ENCODE results near the gene SAP25.
"Not testable (repeated sequence)": the region's sequence is repeated elsewhere in the genome, so short reads cannot be mapped to it uniquely, and the experiment has no call there.

Gene SAP25

DNA sequence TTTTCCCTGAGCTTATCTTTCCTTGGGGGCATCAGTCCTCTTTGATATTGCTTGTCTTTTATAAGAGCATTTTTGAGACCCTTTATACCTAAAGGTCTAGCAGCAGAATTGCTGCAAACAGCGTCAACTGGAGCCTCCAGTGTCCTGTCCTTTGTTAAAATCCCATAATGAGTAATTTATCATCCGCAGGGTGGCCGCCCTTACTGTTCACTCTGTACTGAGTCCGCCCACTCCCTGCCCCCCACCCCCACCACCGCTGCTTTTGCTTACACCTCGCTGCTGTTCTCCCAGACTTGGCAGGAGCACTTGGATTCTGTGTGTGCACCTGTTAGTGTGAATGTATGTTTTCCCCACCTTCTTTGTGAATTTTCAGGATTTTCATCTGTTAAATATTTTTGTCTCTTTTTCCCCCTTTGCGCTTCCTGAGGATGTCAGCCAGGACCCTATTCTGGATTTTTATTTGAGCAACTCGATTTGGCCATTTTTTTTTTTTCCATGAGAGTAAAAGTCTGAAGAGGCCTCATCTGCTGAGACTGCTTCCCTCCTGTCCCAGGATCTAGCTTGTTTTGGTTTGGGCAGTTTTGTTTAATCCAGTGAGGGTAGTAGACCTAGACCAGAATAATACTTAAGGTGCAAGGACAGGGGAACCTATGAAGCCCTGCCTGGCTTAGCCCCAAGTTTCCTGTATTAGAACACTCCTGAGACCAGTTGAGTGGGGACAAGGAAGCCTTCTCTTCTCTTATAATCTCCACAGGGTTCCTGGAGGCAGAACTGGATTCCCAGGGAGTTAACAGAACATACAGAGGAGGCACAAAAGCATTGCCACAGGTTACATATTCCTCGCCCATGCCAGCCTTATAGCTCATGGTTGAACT lies 26.5 kb downstream of the SAP25 start:
- no peak overlapping the region for H3K27ac ChIP-seq (ENCODE audit: low read length)
- H3K27me3 ChIP-seq (ENCODE audit: insufficient read depth, low read length): no peaks in the 10 kb centered on the region
- H3K36me3 ChIP-seq (ENCODE audit: insufficient read depth, low read depth, low read length): peaks cover 7% of the 10 kb centered on the region
- H3K4me3 ChIP-seq (ENCODE audit: low read length): no peak overlapping the region
- H3K9me3 ChIP-seq (ENCODE audit: insufficient read depth, low read depth, low read length): no peaks in the 10 kb centered on the region
- peaks cover 48% of the 10 kb centered on the region for H3K4me1 ChIP-seq (ENCODE audit: insufficient read depth, low read length)
- H3K9ac ChIP-seq (ENCODE audit: low read depth, low read length): peak overlapping the region; percentile 3

- Histone ChIP-seq H3K9ac (ENCODE audit: low read depth, low read length) (peak overlapping the region; percentile 35; the same call in 1 of the 2 replicates), H3K36me3 (ENCODE audit: insufficient read depth, low read depth, low read length) (peaks cover 6% of the 10 kb centered on the region), H3K4me3 (ENCODE audit: low read length) (no peak overlapping the region), H3K4me1 (ENCODE audit: insufficient read depth, low read length) (peaks cover 52% of the 10 kb centered on the region), H3K9me3 (ENCODE audit: insufficient read depth, low read depth, low read length) (no peaks in the 10 kb centered on the region), H3K27ac (ENCODE audit: low read length) (no peak overlapping the region), H3K27me3 (ENCODE audit: insufficient read depth, low read length) (peaks cover 1% of the 10 kb centered on the region; the same call in 1 of the 2 replicates)
These were observed 27.4 kb downstream of the SAP25 start for GRCh38 chr7:100546129-100546925.

DNA sequence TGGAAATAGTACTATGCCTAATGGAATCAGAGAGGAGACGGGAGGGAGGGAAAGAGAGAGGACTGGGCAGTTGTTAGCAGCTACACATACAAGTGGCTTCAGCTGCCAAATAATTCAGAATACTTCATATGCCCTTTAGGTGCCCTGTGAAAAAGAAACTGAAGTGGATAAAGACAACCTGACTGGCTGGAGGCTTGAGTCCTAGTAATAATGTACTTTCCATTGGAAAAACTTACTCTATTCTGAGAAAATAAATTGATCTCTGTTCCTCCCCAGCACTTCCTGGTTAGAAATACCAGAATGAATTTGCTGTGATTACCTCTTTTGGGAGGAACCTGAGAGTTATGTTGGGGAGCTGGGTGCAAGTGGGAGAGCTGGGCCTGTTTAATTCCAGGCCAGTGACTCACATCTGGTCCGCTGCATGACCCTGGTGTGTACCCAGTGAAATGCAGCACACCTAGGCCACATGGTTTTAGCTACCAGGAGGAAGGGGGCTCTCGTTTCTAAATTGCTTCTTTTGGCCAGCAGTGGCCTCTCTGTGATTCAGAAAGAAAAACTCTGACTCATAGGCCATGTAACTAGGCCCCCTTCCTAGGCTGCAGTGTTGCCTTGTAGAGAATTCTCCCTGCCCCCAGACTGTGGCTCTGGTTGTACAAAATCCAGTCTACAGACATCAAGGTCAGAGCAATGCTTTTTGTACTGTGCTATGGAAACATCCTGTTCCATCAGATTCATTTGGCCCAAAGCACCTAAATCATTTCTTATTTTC lies 28.2 kb downstream of the SAP25 start:
- peaks cover 4% of the 10 kb centered on the region for H3K36me3 ChIP-seq (ENCODE audit: insufficient read depth, low read depth, low read length)
- H3K4me3 ChIP-seq (ENCODE audit: low read length): no peak overlapping the region
- no peaks in the 10 kb centered on the region for H3K9me3 ChIP-seq (ENCODE audit: insufficient read depth, low read depth, low read length)
- peaks cover 8% of the 10 kb centered on the region; the same call in 1 of the 2 replicates for H3K27me3 ChIP-seq (ENCODE audit: insufficient read depth, low read length)
- peaks cover 56% of the 10 kb centered on the region for H3K4me1 ChIP-seq (ENCODE audit: insufficient read depth, low read length)
- H3K27ac ChIP-seq (ENCODE audit: low read length): no peak overlapping the region
- H3K9ac ChIP-seq (ENCODE audit: low read depth, low read length): peak overlapping the region; percentile 35

GRCh38 chr7:100544967-100545359 lies 28.7 kb downstream of the SAP25 start:
- Histone ChIP-seq H3K9me3 (ENCODE audit: insufficient read depth, low read depth, low read length) (no peaks in the 10 kb centered on the region), H3K36me3 (ENCODE audit: insufficient read depth, low read depth, low read length) (no peaks in the 10 kb centered on the region), H3K27me3 (ENCODE audit: insufficient read depth, low read length) (peaks cover 14% of the 10 kb centered on the region), H3K27ac (ENCODE audit: low read length) (no peak overlapping the region), H3K4me1 (ENCODE audit: insufficient read depth, low read length) (peaks cover 60% of the 10 kb centered on the region), H3K4me3 (ENCODE audit: low read length) (no peak overlapping the region), H3K9ac (ENCODE audit: low read depth, low read length) (peak overlapping the region; percentile 35; the same call in 1 of the 2 replicates)

- Histone ChIP-seq H3K9ac (ENCODE audit: low read depth, low read length) (no peak overlapping the region), H3K27ac (ENCODE audit: low read length) (no peak overlapping the region), H3K36me3 (ENCODE audit: insufficient read depth, low read depth, low read length) (no peaks in the 10 kb centered on the region), H3K27me3 (ENCODE audit: insufficient read depth, low read length) (peaks cover 19% of the 10 kb centered on the region), H3K9me3 (ENCODE audit: insufficient read depth, low read depth, low read length) (no peaks in the 10 kb centered on the region), H3K4me3 (ENCODE audit: low read length) (no peak overlapping the region), H3K4me1 (ENCODE audit: insufficient read depth, low read length) (peaks cover 60% of the 10 kb centered on the region)
These were observed 29.3 kb downstream of the SAP25 start for GRCh38 chr7:100544386-100544785.

DNA sequence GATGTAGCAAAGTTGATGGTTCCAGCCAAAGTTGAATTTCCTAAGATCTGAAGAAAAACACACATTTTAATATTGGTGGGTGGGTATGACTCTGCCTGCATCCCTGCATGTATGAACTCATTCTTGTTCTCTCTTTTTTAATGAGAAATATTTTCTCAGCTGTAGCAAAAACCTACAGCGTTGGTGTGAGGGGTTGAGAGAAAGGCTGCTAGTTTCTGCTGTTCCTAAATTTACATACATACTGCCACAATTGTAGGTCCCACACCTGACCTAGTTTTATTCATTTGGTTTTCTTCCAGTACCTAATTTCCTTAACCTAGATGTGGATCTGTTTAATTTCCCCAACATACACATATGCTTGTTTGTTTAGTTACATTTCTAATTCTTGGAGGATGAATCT lies 30.1 kb downstream of the SAP25 start:
- no peak overlapping the region for H3K27ac ChIP-seq (ENCODE audit: low read length)
- peaks cover 19% of the 10 kb centered on the region for H3K27me3 ChIP-seq (ENCODE audit: insufficient read depth, low read length)
- H3K36me3 ChIP-seq (ENCODE audit: insufficient read depth, low read depth, low read length): no peaks in the 10 kb centered on the region
- H3K4me1 ChIP-seq (ENCODE audit: insufficient read depth, low read length): peaks cover 60% of the 10 kb centered on the region
- H3K4me3 ChIP-seq (ENCODE audit: low read length): peak overlapping the region; percentile 16; the same call in 1 of the 2 replicates
- peak overlapping the region; percentile 47; the same call in 1 of the 2 replicates for H3K9ac ChIP-seq (ENCODE audit: low read depth, low read length)
- H3K9me3 ChIP-seq (ENCODE audit: insufficient read depth, low read depth, low read length): no peaks in the 10 kb centered on the region

DNA sequence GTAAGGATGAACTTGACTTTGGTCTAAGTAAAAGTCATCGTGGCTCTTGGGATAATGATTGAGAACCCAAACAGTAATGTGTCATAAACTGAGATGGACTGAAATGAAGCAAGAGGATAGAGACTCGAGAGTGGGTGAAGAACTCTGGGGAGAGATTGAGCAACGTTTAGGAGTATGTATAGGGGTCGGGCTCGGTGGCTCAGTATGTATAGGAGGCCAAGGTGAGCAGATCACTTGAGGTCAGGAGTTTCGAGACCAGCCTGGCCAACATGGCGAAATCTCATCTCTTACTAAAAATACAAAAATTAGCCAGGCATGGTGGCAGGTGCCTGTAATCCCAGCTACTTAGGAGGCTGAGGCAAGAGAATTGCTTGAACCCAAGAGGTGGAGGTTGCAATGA lies 32.4 kb downstream of the SAP25 start:
- peaks cover 50% of the 10 kb centered on the region for H3K4me1 ChIP-seq (ENCODE audit: insufficient read depth, low read length)
- H3K27ac ChIP-seq (ENCODE audit: low read length): not testable (repeated sequence)
- H3K4me3 ChIP-seq (ENCODE audit: low read length): peak overlapping the region; percentile 48; the same call in 1 of the 2 replicates

DNA sequence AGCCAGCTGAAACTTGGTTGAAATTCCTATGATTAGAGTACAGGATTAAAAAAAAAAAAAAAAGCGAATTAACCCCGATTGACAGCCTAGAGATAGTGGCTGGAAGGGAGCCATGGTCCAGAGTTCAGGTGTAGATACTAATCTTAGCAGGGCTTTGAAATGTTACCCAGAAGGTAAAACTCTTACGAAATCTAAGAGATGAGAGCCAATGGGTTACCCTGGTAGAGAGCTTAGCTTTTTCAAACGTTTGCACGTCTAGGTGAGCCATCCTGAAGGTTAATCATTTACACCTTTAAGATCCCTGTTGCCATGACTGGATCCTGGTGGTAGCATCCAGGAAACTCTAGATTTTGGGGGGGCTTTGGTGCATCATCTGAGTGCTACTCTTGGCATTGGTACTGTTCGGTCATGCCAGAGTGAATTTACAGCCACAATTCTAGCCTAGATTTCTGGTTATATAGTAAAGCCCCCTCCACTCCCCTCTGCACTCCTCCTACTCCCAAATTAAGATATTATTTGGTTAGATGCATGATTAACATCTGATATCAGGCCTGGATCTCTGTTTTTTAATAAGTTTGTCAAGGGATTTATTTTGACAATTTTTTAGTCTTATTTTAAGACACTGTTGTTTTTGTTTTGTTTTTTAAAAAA lies 33.5 kb downstream of the SAP25 start:
- H3K9me3 ChIP-seq (ENCODE audit: insufficient read depth, low read depth, low read length): no peaks in the 10 kb centered on the region
- peak overlapping the region; percentile 80 for H3K4me3 ChIP-seq (ENCODE audit: low read length)
- H3K4me1 ChIP-seq (ENCODE audit: insufficient read depth, low read length): peaks cover 39% of the 10 kb centered on the region
- no peaks in the 10 kb centered on the region for H3K36me3 ChIP-seq (ENCODE audit: insufficient read depth, low read depth, low read length)
- no peak overlapping the region for H3K27ac ChIP-seq (ENCODE audit: low read length)
- H3K9ac ChIP-seq (ENCODE audit: low read depth, low read length): peak overlapping the region; percentile 63; the same call in 1 of the 2 replicates
- peaks cover 19% of the 10 kb centered on the region for H3K27me3 ChIP-seq (ENCODE audit: insufficient read depth, low read length)

More for the DNA sequence above, 32.4 kb downstream of the SAP25 start:
- not testable (repeated sequence) for H3K36me3 ChIP-seq (ENCODE audit: insufficient read depth, low read depth, low read length); H3K9me3 ChIP-seq (ENCODE audit: insufficient read depth, low read depth, low read length); H3K9ac ChIP-seq (ENCODE audit: low read depth, low read length)
- H3K27me3 ChIP-seq (ENCODE audit: insufficient read depth, low read length): peaks cover 19% of the 10 kb centered on the region

DNA sequence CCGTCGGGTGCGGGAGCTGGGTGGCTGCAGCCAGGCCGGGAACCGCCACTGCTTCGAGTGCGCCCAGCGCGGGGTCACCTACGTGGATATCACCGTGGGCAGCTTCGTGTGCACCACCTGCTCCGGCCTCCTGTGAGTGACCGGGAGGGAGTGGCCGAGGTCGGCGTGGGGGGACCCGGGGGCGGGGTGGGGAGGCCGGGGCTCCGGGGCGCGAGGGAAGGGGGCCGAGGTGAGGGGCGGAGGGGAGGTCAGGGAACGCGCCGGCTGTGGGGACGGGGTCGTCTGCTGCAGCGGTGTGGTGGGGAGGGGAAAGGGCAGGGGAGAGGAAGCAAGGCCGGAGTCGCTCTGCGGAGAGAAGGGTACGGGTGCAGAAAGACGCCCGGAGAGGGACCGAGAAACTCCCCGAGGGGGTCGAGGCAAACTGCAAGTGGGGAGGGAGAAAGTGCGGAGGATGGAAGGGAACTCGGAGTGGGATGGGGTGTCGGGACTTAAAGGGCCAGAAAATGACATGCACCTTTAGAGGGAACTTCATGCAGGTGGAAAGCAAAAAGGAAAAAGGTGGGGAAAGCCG lies 34.2 kb downstream of the SAP25 start:
- no peaks in the 10 kb centered on the region for H3K36me3 ChIP-seq (ENCODE audit: insufficient read depth, low read depth, low read length)
- H3K9ac ChIP-seq (ENCODE audit: low read depth, low read length): peak overlapping the region; percentile 63; the same call in 1 of the 2 replicates
- H3K9me3 ChIP-seq (ENCODE audit: insufficient read depth, low read depth, low read length): no peaks in the 10 kb centered on the region
- peak overlapping the region; percentile 80 for H3K4me3 ChIP-seq (ENCODE audit: low read length)
- H3K27me3 ChIP-seq (ENCODE audit: insufficient read depth, low read length): peaks cover 19% of the 10 kb centered on the region
- H3K4me1 ChIP-seq (ENCODE audit: insufficient read depth, low read length): peaks cover 33% of the 10 kb centered on the region
- no peak overlapping the region for H3K27ac ChIP-seq (ENCODE audit: low read length)

- H3K4me3 ChIP-seq (ENCODE audit: low read length): peak within 1 kb of the TSS; percentile 80
- peaks cover 28% of the 10 kb centered on the region for H3K4me1 ChIP-seq (ENCODE audit: insufficient read depth, low read length)
- H3K27ac ChIP-seq (ENCODE audit: low read length): no peak within 1 kb of the TSS
- no peaks in the 10 kb centered on the region for H3K9me3 ChIP-seq (ENCODE audit: insufficient read depth, low read depth, low read length)
- peaks cover 19% of the 10 kb centered on the region for H3K27me3 ChIP-seq (ENCODE audit: insufficient read depth, low read length)
- peak within 1 kb of the TSS; percentile 63; the same call in 1 of the 2 replicates for H3K9ac ChIP-seq (ENCODE audit: low read depth, low read length)
- no peaks in the 10 kb centered on the region for H3K36me3 ChIP-seq (ENCODE audit: insufficient read depth, low read depth, low read length)
These were observed 34.9 kb downstream of the SAP25 start, which contains the start of gene AGFG2 for GRCh38 chr7:100538654-100539435. Gene AGFG2 (plus strand): TSS chr7:100539203. CDS start chr7:100539347, 144 bp downstream.
